GM18499 (cell line): Measurements from ENCODE around the gene DRD2.

Experiments used
- ATAC-seq: cut with Tn5 transposase; IDR thresholded peaks from one replicate; pipeline ENCODE4 v1.9.1; 2021; ENCODE audit warnings: moderate number of reproducible peaks; ENCODE audit not compliant: insufficient read depth, unreplicated experiment

Gene DRD2

DNA sequence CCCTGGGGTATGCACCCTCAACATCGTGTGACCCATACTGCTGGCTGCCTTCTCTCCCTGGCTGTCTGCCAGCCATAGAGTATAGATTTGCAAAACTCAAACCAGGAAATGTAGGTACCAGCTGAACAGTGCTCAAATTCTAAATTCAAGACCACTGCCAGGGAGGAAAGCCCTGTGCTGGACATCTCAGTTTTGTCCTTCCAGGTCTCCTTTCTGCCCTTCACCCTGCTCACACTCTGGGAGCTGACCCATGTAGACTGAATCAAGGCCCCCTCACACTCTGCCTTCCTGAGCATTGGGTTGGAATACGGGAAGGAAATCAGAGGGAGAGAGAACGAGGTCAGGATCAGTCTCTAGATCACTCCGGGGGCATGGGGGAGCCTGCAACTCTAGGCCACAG lies 12.4 kb upstream of the DRD2 start:
- no peak for ATAC-seq

- no peak for ATAC-seq
These were observed 9.0 kb upstream of the DRD2 start for GRCh38 chr11:113484223-113484622.

GRCh38 chr11:113481672-113482071 lies 6.5 kb upstream of the DRD2 start:
- ATAC-seq = no peak

DNA sequence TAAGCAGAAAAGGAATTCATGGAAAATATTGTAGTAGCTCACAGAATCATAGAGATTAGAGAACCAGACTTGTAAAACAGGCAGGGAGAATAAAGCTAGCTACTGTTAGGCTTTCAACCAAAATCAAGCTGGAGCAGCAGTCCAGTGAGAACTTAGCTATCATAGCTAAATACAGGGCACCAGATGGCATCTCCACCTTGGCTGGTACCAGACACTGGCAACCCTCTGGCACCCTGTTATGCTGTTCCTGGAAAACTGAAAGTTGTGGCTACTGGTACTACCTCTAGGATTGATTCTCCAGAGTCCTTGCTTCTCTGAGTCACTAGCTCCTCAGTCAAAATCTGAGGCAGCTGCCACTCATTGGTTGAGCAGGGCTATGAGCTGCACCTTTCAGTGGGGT lies 6.0 kb upstream of the DRD2 start:
- ATAC-seq = no peak

DNA sequence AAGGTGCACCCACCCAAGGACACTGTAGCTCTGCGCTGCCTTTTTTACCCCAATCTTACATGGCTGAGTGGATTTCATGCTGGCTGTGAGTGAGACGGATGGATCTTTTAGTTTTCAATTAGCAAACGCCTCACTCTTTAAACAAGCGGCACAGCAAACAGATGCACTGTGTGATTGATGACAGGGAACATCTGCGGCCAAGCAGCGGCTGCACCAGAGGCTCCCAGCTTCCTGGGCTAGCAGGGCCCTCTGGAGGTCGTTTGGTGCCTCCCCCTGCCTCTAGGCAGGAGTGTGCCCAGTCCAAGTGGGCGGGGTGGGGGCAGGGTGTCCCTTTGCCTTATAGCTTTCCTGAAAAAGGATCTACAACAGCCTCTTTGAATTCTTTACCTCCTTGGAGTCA lies 2.1 kb upstream of the DRD2 start:
- no peak for ATAC-seq

- ATAC-seq = no peak
These were observed 1.4 kb upstream of the DRD2 start for GRCh38 chr11:113476553-113476952.

DNA sequence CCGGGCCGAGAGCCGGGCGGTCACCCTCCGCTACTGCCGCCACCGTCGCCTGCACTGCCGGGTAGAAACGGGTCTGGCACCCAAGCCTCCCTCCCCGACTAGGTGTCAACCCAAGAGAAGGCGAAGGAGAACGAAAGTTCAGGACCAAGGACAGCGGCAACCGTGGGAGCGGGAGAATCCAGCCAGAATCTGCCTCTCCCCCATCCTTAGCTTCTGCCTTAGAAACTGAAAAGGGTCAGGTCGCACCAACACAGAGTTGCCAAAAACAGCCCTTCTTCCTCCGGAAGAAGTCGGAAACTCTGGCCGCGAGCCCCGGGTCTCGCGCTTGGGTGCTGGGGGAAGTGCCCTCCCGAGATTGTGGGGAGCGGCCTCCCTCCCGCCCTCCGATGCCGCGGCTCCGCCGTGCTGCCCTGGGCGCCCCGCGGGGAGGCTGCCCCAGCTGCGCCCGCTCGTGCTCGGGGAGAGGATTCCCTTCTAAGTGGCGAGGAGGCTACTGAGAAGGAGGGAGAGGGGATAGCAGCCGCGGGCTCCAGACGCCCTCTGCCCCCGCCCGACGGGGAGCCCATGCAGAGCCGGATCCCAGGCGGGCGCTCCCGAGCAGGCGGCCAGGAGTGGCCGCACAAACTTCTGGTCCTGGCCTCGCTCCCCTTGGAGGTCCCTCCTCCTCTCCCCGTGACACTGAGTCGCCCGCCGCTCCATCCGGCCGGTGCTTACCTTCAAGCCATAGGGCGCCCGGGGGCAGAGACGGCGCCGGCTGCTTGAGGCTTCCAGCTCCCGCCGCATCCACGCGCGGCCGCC lies 637 bp downstream of the DRD2 start:
- no peak for ATAC-seq

GRCh38 chr11:113473983-113474361 lies 1.2 kb downstream of the DRD2 start:
- ATAC-seq = no peak

GRCh38 chr11:113472471-113472870 lies 2.7 kb downstream of the DRD2 start:
- ATAC-seq = no peak

- ATAC-seq = no peak
These were observed 5.0 kb downstream of the DRD2 start for GRCh38 chr11:113470233-113470632.

DNA sequence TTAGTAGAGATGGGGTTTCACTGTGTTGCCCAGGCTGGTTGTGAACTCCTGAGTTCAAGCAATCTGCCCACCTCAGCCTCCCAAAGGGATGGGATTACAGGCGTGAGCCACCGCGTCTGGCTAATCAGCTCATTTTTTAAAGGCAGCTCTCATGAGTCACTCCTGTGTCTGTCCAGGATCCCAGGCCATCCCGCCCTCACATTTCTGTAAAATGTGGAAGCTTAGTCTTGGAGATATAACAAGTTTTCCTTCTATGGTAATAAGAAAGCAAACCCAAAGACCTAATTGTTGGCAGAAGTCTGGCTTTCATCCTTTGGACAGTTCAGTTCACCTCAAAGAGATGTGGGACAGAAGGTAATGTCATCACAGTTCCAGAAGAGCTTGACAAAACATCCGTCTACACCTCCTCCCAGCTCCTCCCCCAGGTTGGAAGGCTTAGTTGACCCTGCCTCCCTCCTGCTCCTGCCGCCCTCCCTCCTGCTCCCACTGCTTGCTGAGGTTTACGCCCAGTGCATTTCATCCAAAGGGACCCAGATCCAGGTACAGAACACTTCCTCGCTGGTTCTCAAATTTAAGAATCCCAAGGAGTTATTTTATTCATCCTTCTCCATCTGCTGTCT lies 6.4 kb downstream of the DRD2 start:
- no peak for ATAC-seq

- no peak for ATAC-seq
These were observed 7.7 kb downstream of the DRD2 start for GRCh38 chr11:113467545-113467944.

DNA sequence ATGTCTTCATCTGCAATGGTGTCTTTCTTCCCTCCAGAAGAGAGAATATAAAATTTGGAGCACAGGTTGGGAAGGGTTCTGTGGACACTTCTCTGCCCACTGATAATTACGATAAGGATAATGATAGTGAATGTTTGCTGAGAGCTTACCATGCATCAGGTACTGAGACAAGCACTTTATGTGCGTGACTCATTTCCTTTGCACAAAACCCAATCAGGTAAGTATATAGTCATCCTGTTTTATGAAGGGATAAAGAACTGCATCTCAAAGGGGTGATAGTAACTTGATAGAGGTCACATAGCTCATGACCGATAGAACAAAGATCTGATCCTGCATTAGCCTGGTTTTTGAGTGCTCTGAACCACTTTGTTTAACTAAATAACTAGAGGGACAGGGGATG lies 9.4 kb downstream of the DRD2 start:
- ATAC-seq = no peak

GRCh38 chr11:113464416-113464815 lies 10.8 kb downstream of the DRD2 start:
- ATAC-seq = no peak

DNA sequence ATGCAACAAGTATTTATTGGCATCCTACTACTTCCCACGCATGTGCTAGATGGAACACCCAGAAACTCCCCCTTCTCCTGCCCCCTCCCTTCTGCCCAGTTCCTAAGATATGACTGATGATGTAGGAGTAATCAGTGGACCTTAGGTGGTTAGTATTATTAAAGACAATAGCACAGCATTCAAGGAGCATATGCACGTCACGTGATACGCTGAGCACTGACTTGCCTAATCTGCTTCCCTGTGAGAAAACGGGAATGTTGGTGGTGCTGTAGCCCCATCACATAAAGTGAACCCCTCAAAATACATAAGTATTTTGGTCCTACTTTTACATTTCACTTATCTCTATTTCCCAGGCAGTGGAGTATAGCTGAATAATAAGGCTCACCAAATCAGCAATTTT lies 12.4 kb downstream of the DRD2 start:
- no peak for ATAC-seq

DNA sequence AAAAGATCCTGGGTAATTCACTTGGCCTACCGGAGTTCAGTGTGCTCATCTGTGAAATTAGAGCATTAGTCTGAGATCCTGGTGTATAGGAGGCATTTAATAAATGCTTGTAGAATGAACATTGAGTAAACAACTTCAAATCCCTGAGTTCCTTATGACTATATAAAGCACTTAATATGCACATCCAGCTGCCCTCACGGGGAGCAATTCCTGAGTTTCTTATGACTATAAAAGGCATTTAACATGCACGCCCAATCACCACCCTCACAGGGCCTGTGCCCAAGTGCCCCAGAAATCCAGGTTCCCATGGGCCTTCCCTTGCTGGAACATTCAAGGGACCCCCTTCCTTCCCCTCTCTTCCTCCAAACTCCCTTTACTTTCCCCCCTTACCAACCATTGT lies 13.6 kb downstream of the DRD2 start:
- no peak for ATAC-seq

GRCh38 chr11:113460469-113460868 lies 14.7 kb downstream of the DRD2 start:
- ATAC-seq = no peak

DNA sequence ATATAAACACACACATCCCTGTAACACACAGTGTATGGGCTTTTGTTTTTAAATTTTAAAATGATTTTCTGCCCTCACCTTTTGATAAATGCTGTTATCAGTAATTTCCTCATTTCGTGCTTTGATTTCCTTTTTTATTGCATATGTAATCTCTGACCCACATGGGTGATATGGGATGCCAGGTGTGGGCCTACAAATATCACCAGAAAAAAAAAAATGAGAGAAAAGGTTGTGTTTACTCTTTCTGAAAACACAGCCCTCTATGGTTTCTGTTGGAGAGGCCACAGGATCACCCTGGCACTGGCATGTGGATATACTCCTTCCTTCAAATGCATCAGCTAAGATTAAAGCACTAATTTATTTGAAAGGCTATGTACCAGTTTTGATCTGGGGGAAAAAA lies 17.0 kb downstream of the DRD2 start:
- no peak for ATAC-seq

- ATAC-seq = no peak
These were observed 17.4 kb downstream of the DRD2 start for GRCh38 chr11:113457784-113458183.

- ATAC-seq = no peak
These were observed 20.7 kb downstream of the DRD2 start for GRCh38 chr11:113454455-113454854.

DNA sequence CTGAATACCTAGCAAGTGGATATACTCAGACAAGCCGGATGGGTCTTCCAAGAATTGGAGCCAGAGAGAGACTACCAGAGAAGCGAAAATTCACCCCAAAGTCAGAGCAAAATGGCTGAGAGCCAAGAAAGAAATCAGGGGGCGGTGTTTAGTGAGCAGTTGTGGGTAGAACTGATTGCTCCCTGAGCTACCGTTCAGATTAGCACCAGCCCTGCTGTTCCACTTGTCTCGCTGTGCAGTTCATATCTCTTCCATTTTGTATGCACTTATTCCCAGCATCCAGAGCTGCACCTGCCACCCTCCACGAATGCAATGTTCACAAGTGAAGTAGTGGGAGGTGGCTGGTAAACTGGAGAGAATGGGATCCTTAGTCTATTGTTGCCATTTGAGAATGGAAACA lies 25.5 kb downstream of the DRD2 start:
- no peak for ATAC-seq

- no peak for ATAC-seq
These were observed 26.9 kb downstream of the DRD2 start for GRCh38 chr11:113448316-113448677.
